A673 (cell line): Measurements from ENCODE around the gene ARSB.

Experiments
- CTCF ChIP-seq: fragments of 300-800, 200-600 bp; sonication (generic); conservative IDR thresholded peaks from 2 replicates; pipeline ENCODE4 v1.5.1; 2017; ENCODE audit warnings: low read depth, mild to moderate bottlenecking, antibody characterized with exemption, low read length, moderate library complexity, mixed read lengths
- EZH2 ChIP-seq: fragments of 200-600 bp; sonication (generic); IDR thresholded peaks from 2 replicates; pipeline ENCODE4 v1.6.1; 2017; ENCODE audit warnings: borderline replicate concordance, low read depth, mild to moderate bottlenecking, mixed read lengths, antibody characterized with exemption, low read length; ENCODE audit not compliant: poor library complexity, severe bottlenecking

- TF ChIP-seq CTCF (no peak), EZH2 (no peak)
These were observed 65.3 kb downstream of the ARSB start for GRCh38 chr5:78919796-78920195.
